B cell (primary cell): ENCODE data around the gene USP9X. TPM values are rescaled to one million over a fixed set of nuclear protein-coding genes. Genes with fewer than 3 reads are reported as not detected.

Experiments
- ATAC-seq: fragments of 200-7000 bp; cut with Tn5 transposase; one replicate; pipeline ENCODE4 v1.10.0; 2021; ENCODE audit warnings: low read depth, mild to moderate bottlenecking, moderate number of reproducible peaks, moderate library complexity
- CTCF ChIA-PET: fragments of 350-600 bp; sonication (Branson Sonifier 250); formaldehyde crosslinking; loops from one replicate; lab custom pipeline; 2021; ENCODE audit warnings: antibody characterized with exemption, inconsistent platforms; lab: Charles Lee
- POLR2A ChIA-PET: fragments of 350-600 bp; sonication (Branson Sonifier 250); formaldehyde crosslinking; loops from one replicate; lab custom pipeline; 2021; ENCODE audit warnings: antibody characterized with exemption; lab: Charles Lee
- DNase-seq: peaks from one replicate; pipeline ENCODE4 v3.0.0; 2013
- H2AFZ ChIP-seq: 2 replicates; pipeline ENCODE4 v1.6.1; 2012; ENCODE audit warnings: mild to moderate bottlenecking, low read depth, low read length; ENCODE audit not compliant: insufficient read depth, poor library complexity, severe bottlenecking
- H3K27ac ChIP-seq, 2 donors: 1 replicate in 1 of 2; 2 replicates in 1 of 2; pipeline ENCODE4 v1.5.1; 2012 to 2013; ENCODE audit warnings: low read length in 2 of 2, mild to moderate bottlenecking in 2 of 2, moderate library complexity in 1 of 2
- H3K27me3 ChIP-seq, 4 experiments: fragments of 200-600 bp in 1 of 4; sonication (generic) in 1 of 4; replicated peaks in 1 of 4; 1 replicate in 2 of 4; 2 replicates in 2 of 4; pipeline versions ENCODE4 v1.6.1 to v1.7.0; 2013 to 2016; ENCODE audit warnings: low read length in 3 of 4, mild to moderate bottlenecking in 2 of 4, mixed read lengths in 1 of 4, moderate library complexity in 1 of 4; ENCODE audit not compliant: insufficient read depth in 4 of 4, control insufficient read depth in 3 of 4; ENCODE audit errors: control extremely low read depth in 1 of 4
- H3K36me3 ChIP-seq, 2 experiments: replicated peaks in 1 of 2; 1 replicate in 1 of 2; 2 replicates in 1 of 2; pipeline versions ENCODE4 v1.6.1 to v1.7.1; 2013; ENCODE audit warnings: low read length in 1 of 2; ENCODE audit not compliant: insufficient read depth in 2 of 2, control insufficient read depth in 1 of 2; ENCODE audit errors: control extremely low read depth in 1 of 2, extremely low read depth in 1 of 2
- H3K4me1 ChIP-seq, 2 donors: fragments of 200-600 bp in 1 of 2; sonication (generic) in 1 of 2; 1 replicate in 1 of 2; 2 replicates in 1 of 2; pipeline versions ENCODE4 v1.5.1 to v1.6.1; 2013 to 2017; ENCODE audit warnings: low read length in 2 of 2; ENCODE audit not compliant: control insufficient read depth in 2 of 2, insufficient read depth in 2 of 2
- H3K4me2 ChIP-seq: replicated peaks from 2 replicates; pipeline ENCODE3; 2012; ENCODE audit warnings: mild to moderate bottlenecking, low read depth, low read length; ENCODE audit not compliant: poor library complexity, severe bottlenecking
- H3K4me3 ChIP-seq, 5 experiments: fragments of 200-600 bp in 1 of 5; sonication (generic) in 1 of 5; 1 replicate in 3 of 5; 2 replicates in 2 of 5; pipeline versions ENCODE4 v1.5.1 to v1.7.0; 2011 to 2016; ENCODE audit warnings: low read length in 4 of 5, mild to moderate bottlenecking in 4 of 5, low read depth in 2 of 5, control low read depth in 1 of 5, moderate library complexity in 1 of 5; ENCODE audit not compliant: insufficient read depth in 1 of 5; ENCODE audit errors: control extremely low read depth in 1 of 5, extremely low read depth in 1 of 5
- H3K79me2 ChIP-seq: fragments of 200-600 bp; sonication (generic); one replicate; pipeline ENCODE4 v1.6.0; 2016; ENCODE audit warnings: low read length; ENCODE audit not compliant: control insufficient read depth, insufficient read depth
- H3K9ac ChIP-seq: fragments of 200-600 bp; sonication (generic); 2 replicates; pipeline ENCODE4 v1.6.1; 2017; ENCODE audit warnings: mild to moderate bottlenecking, low read length, moderate library complexity
- H3K9me3 ChIP-seq, 3 donors: one replicate each; pipeline versions ENCODE4 v1.6.1 to v1.7.1; 2013; ENCODE audit warnings: low read length in 2 of 3; ENCODE audit not compliant: control insufficient read depth in 2 of 3, insufficient read depth in 1 of 3; ENCODE audit errors: control extremely low read depth in 1 of 3
- H4K20me1 ChIP-seq: 2 replicates; pipeline ENCODE4 v1.6.0; 2012; ENCODE audit warnings: mild to moderate bottlenecking, low read length; ENCODE audit not compliant: insufficient read depth, control insufficient read depth, poor library complexity, severe bottlenecking
- H3K27ac Mint-ChIP-seq: one replicate; pipeline ENCODE4 v1.8.0; 2021; ENCODE audit warnings: mixed read lengths
- H3K27me3 Mint-ChIP-seq: one replicate; pipeline ENCODE4 v1.8.0; 2021; ENCODE audit warnings: mixed read lengths
- H3K4me1 Mint-ChIP-seq: one replicate; pipeline ENCODE4 v1.8.0; 2021; ENCODE audit warnings: mixed read lengths
- H3K4me3 Mint-ChIP-seq: one replicate; pipeline ENCODE4 v1.8.0; 2021; ENCODE audit warnings: mixed read lengths
- H3K9me3 Mint-ChIP-seq: one replicate; pipeline ENCODE4 v1.8.0; 2022; ENCODE audit warnings: mixed read lengths; ENCODE audit not compliant: insufficient read depth
- EZH2 ChIP-seq: IDR thresholded peaks from 2 replicates; pipeline ENCODE4 v1.6.1; 2012; ENCODE audit warnings: borderline replicate concordance, low read depth, mild to moderate bottlenecking, moderate library complexity, low read length; ENCODE audit not compliant: insufficient read depth, poor library complexity, severe bottlenecking
- WGBS: methylation state at CpG from one replicate; pipeline ENCODE4 v1.1.5; 2013; ENCODE audit warnings: missing lambda C conversion rate; ENCODE audit not compliant: insufficient coverage; 5-methylcytosine and 5-hydroxymethylcytosine counted together
- intact Hi-C: fragments of 100-400 bp; cut with micrococcal nuclease; formaldehyde crosslinking; loops from one replicate; pipeline ENCODE4 v1.10.0; 2022
- polyA plus RNA-seq: library from polyadenylated mRNA; depleted of rRNA; stranded (reverse); fragments of >200 nt; gene quantifications from 2 replicates; pipeline ENCODE4 v1.2.3, GENCODE V29; 2012
- total RNA-seq, 2 donors: library from RNA; stranded (reverse); fragments of 120-200 nt in 1 of 2; gene quantifications; 1 replicate in 1 of 2; 2 replicates in 1 of 2; pipeline versions ENCODE4 v1.2.3 to v1.2.4, GENCODE V29; 2013 to 2022
- TF ChIP-seq, protein P1 (sequence below): fragments of 200-600 bp; IDR thresholded peaks from one replicate; pipeline ENCODE4 v1.8.0; 2022; ENCODE audit warnings: antibody characterized with exemption, mild to moderate bottlenecking

The USP9X gene
- total and polyA plus RNA-seq, 2 donors (not counting 1 experiment from before 2014, with no cell fraction given): 9.6 to 87.6 TPM

DNA sequence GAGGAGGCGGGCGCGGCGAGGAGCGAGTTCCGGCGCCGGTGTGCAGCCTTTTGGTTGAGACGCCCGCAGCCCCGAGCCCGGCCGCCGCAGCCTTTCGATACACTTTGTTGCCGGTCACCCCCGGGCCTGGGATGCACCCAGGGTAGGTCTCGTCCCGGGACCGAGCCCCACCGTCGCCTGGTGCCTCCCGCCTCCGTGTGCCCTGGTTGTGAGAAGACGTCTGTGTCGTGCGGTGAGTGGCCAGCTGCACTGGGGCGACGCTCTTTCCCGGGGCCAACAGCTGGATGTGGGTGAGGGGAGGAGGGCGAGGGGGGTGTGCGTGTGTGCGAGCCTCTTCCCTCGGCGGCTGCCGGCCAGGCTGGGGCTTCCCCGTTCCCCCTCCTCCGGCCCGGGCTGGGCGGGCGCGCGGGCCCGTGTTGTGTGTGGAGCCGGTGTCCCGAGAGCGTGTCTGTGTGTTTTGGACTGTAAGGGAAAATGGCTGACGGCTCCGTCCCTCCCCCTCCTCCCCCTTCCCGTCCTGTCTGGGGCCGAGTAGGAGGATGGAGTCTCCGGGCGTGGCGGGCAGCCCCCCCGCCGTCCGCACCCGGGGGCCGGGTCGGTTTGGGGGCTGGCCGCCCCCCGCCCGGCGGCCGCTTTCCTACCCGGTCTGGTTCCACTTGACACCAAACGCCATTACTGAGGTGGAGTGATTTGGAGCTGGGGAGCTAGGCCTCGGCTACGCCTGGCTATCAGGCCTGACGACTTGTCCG is 807 bp downstream of the USP9X start:
- TF ChIP-seq EZH2: no peak
- TF ChIP-seq, protein P1, sequence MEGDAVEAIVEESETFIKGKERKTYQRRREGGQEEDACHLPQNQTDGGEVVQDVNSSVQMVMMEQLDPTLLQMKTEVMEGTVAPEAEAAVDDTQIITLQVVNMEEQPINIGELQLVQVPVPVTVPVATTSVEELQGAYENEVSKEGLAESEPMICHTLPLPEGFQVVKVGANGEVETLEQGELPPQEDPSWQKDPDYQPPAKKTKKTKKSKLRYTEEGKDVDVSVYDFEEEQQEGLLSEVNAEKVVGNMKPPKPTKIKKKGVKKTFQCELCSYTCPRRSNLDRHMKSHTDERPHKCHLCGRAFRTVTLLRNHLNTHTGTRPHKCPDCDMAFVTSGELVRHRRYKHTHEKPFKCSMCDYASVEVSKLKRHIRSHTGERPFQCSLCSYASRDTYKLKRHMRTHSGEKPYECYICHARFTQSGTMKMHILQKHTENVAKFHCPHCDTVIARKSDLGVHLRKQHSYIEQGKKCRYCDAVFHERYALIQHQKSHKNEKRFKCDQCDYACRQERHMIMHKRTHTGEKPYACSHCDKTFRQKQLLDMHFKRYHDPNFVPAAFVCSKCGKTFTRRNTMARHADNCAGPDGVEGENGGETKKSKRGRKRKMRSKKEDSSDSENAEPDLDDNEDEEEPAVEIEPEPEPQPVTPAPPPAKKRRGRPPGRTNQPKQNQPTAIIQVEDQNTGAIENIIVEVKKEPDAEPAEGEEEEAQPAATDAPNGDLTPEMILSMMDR: no peak

DNA sequence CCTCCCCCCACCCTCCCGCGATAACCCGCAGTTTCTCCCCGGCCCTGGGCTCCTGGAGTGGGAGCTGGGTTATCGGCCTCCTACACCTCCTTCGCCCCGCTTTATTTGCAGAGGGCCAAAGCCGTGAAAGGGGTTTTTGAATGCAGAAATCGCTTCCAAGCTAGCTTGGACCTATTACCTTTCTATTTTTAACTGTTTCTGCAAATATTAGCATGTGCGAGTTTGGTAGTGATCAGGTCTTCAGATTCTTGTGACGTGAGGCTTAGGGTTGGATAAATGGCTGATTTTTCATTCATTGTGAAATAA is 1.3 kb downstream of the USP9X start:
- no peaks in the 10 kb centered on the region for H3K36me3 ChIP-seq
- no peaks in the 10 kb centered on the region for H3K27me3 ChIP-seq
- H3K4me2 ChIP-seq: peak overlapping the region; percentile 84
- Mint-ChIP-seq H3K4me3 (peak overlapping the region; percentile 94), H3K27me3 (no peaks in the 10 kb centered on the region), H3K9me3 (no peaks in the 10 kb centered on the region), H3K27ac (peak overlapping the region; percentile 78), H3K4me1 (peaks cover 43% of the 10 kb centered on the region)
- ATAC-seq: no peak
- peaks cover 30 to 55% of the 10 kb centered on the region in 2 donors for H3K4me1 ChIP-seq
- H3K27ac ChIP-seq: peak overlapping the region; percentile 100
- ChIA-PET POLR2A (interaction anchor here (0.6 to 2.7 kb wide), 3 partner anchors 103 to 506 kb away, joined by 3 to 8 read pairs (median 6); partner anchors contain the start of genes ATP6AP2 and MED14), CTCF (interaction anchor here (0.9 to 4.3 kb wide), 3 partner anchors 28 to 292 kb away, joined by 3 to 21 read pairs (median 3); no protein-coding TSS in a partner anchor)
- peak overlapping the region; percentile 70 to 93 (median 78) for H3K4me3 ChIP-seq
- H3K9ac ChIP-seq: peak overlapping the region; percentile 97
- H3K79me2 ChIP-seq: peaks cover 58% of the 10 kb centered on the region
- H2AFZ ChIP-seq: peak overlapping the region; percentile 75
- WGBS: 0% methylated on average over 2 of the region's 11 CpGs
- H3K9me3 ChIP-seq: no peaks in the 10 kb centered on the region
- no peak for TF ChIP-seq EZH2
- TF ChIP-seq, protein P1: no peak
- DNase-seq: no peak
- intact Hi-C loops: loop anchor here (10.0 kb wide), 2 partner anchors 358 to 1232 kb away; partner anchors contain the start of gene NYX
- H4K20me1 ChIP-seq: peaks cover 54% of the 10 kb centered on the region

More for the DNA sequence above, 807 bp downstream of the USP9X start:
- 0% methylated on average over 30 of the region's 71 CpGs for WGBS
- Histone ChIP-seq H4K20me1 (peaks cover 48% of the 10 kb centered on the region), H3K4me1 (peaks cover 30 to 50% of the 10 kb centered on the region in 2 donors), H3K4me3 (peak overlapping the region; percentile 70 to 93 (median 78)), H3K27ac (peak overlapping the region; percentile 100), H3K36me3 (no peaks in the 10 kb centered on the region), H3K9ac (peak overlapping the region; percentile 97), H3K27me3 (no peaks in the 10 kb centered on the region), H3K9me3 (no peaks in the 10 kb centered on the region), H3K79me2 (peaks cover 52% of the 10 kb centered on the region), H3K4me2 (peak overlapping the region; percentile 84), H2AFZ (peak overlapping the region; percentile 75)
- H3K4me1 Mint-ChIP-seq: peaks cover 41% of the 10 kb centered on the region
- CTCF ChIA-PET: interaction anchor here (0.9 to 4.3 kb wide), 5 partner anchors 28 to 351 kb away, joined by 3 to 21 read pairs (median 3); partner anchors contain the start of gene MED14
- peak; percentile 61 for DNase-seq
- ATAC-seq: no peak
- no peaks in the 10 kb centered on the region for H3K27me3 Mint-ChIP-seq
- H3K9me3 Mint-ChIP-seq: no peaks in the 10 kb centered on the region
- H3K4me3 Mint-ChIP-seq: peak overlapping the region; percentile 94
- peak overlapping the region; percentile 100 for H3K27ac Mint-ChIP-seq
- intact Hi-C loops: loop anchor here (2.0 to 10.0 kb wide), 5 partner anchors 29 to 1231 kb away; partner anchors contain the start of genes DDX3X and NYX
- POLR2A ChIA-PET: interaction anchor here (0.6 to 2.7 kb wide), 5 partner anchors 34 to 505 kb away, joined by 3 to 8 read pairs (median 6); partner anchors contain the start of genes ATP6AP2 and MED14
